ENCODE data around the gene MAN2A2.

- TF ChIP-seq, protein P1, sequence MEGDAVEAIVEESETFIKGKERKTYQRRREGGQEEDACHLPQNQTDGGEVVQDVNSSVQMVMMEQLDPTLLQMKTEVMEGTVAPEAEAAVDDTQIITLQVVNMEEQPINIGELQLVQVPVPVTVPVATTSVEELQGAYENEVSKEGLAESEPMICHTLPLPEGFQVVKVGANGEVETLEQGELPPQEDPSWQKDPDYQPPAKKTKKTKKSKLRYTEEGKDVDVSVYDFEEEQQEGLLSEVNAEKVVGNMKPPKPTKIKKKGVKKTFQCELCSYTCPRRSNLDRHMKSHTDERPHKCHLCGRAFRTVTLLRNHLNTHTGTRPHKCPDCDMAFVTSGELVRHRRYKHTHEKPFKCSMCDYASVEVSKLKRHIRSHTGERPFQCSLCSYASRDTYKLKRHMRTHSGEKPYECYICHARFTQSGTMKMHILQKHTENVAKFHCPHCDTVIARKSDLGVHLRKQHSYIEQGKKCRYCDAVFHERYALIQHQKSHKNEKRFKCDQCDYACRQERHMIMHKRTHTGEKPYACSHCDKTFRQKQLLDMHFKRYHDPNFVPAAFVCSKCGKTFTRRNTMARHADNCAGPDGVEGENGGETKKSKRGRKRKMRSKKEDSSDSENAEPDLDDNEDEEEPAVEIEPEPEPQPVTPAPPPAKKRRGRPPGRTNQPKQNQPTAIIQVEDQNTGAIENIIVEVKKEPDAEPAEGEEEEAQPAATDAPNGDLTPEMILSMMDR (conservative IDR thresholded peaks at IDR 0.05): no peak
- no peak for TF ChIP-seq ZFX (IDR thresholded peaks at IDR 0.05)
Measured at GRCh38 chr15:90918835-90919234, 15.7 kb downstream of the MAN2A2 start.

Measured in C4-2B (cell line).